Endodermal cell (in vitro differentiated cells): ENCODE results near the gene SOST. TPM values are rescaled to one million over a fixed set of nuclear protein-coding genes. Genes with fewer than 3 reads are reported as not detected.

Source experiments
- DNase-seq: peaks from one replicate; pipeline ENCODE4 v3.0.0-alpha.2; 2017
- H3K27ac ChIP-seq: 2 replicates; pipeline ENCODE4 v1.5.1; 2013; ENCODE audit warnings: mild to moderate bottlenecking, low read depth, low read length, moderate library complexity
- H3K27me3 ChIP-seq: 2 replicates; pipeline ENCODE4 v1.6.1; 2013; ENCODE audit warnings: mild to moderate bottlenecking, low read length, moderate library complexity; ENCODE audit not compliant: insufficient read depth, control insufficient read depth, poor library complexity, severe bottlenecking
- H3K36me3 ChIP-seq: 2 replicates; pipeline ENCODE4 v1.7.0; 2013; ENCODE audit warnings: mild to moderate bottlenecking, low read length, moderate library complexity; ENCODE audit not compliant: control insufficient read depth, insufficient read depth
- H3K4me1 ChIP-seq: one replicate; pipeline ENCODE4 v1.7.0; 2013; ENCODE audit warnings: low read length; ENCODE audit not compliant: control insufficient read depth, insufficient read depth
- H3K4me3 ChIP-seq: 2 replicates; pipeline ENCODE4 v1.5.1; 2013; ENCODE audit warnings: mild to moderate bottlenecking, low read length, moderate library complexity
- H3K9ac ChIP-seq: 2 replicates; pipeline ENCODE4 v1.6.1; 2013; ENCODE audit warnings: mild to moderate bottlenecking, low read length, moderate library complexity; ENCODE audit not compliant: poor library complexity, severe bottlenecking; ENCODE audit errors: extremely low read depth
- H3K9me3 ChIP-seq: 2 replicates; pipeline ENCODE4 v1.6.1; 2013; ENCODE audit warnings: mild to moderate bottlenecking, low read length, moderate library complexity; ENCODE audit not compliant: control insufficient read depth
- H3K27ac Mint-ChIP-seq: 2 replicates; pipeline ENCODE4 v1.8.0; 2020; ENCODE audit warnings: mixed read lengths
- H3K27me3 Mint-ChIP-seq: 2 replicates; pipeline ENCODE4 v1.8.0; 2021; ENCODE audit warnings: mild to moderate bottlenecking, mixed read lengths; ENCODE audit not compliant: insufficient read depth
- H3K36me3 Mint-ChIP-seq: 2 replicates; pipeline ENCODE4 v1.8.0; 2020; ENCODE audit warnings: low read depth, mixed read lengths
- H3K4me1 Mint-ChIP-seq: 2 replicates; pipeline ENCODE4 v1.8.0; 2020; ENCODE audit warnings: mixed read lengths
- H3K4me3 Mint-ChIP-seq: 2 replicates; pipeline ENCODE4 v1.8.0; 2020; ENCODE audit warnings: mild to moderate bottlenecking, moderate library complexity, mixed read lengths
- H3K9me3 Mint-ChIP-seq: 2 replicates; pipeline ENCODE4 v1.8.0; 2020; ENCODE audit warnings: mild to moderate bottlenecking, mixed read lengths
- CTCF ChIP-seq: fragments of 200-600 bp; sonication (generic); conservative IDR thresholded peaks from 2 replicates; pipeline ENCODE4 v1.5.0; 2021; ENCODE audit warnings: antibody characterized with exemption, mild to moderate bottlenecking
- WGBS, 2 experiments: methylation state at CpG; one replicate each; pipeline versions ENCODE4 v1.1.5 to v1.1.7; 2013; ENCODE audit warnings: missing lambda C conversion rate in 2 of 2, mixed read lengths in 1 of 2; ENCODE audit not compliant: insufficient coverage in 1 of 2, insufficient read length in 1 of 2; 5-methylcytosine and 5-hydroxymethylcytosine counted together
- total RNA-seq, 2 donors: library from RNA; stranded (reverse); fragmentation: NEBNext Ultra II Directional in 1 of 2; extraction: Animal tissue kit (Norgen Biotek cat#: 25700) in 1 of 2; gene quantifications; 2 replicates in 1 of 2; 3 replicates in 1 of 2; pipeline ENCODE4 v1.2.1, GENCODE V29; 2021

The SOST gene
- total RNA-seq, 2 donors from 2014 or later, result not detected

- Histone ChIP-seq H3K4me3 (no peak overlapping the region), H3K36me3 (no peaks in the 10 kb centered on the region), H3K27ac (no peak overlapping the region), H3K9ac (no peak overlapping the region), H3K27me3 (peaks cover 29% of the 10 kb centered on the region), H3K4me1 (no peaks in the 10 kb centered on the region), H3K9me3 (no peaks in the 10 kb centered on the region)
- Mint-ChIP-seq H3K27ac (no peak overlapping the region), H3K4me3 (no peak overlapping the region), H3K36me3 (no peaks in the 10 kb centered on the region), H3K27me3 (peaks cover 36% of the 10 kb centered on the region), H3K4me1 (peaks cover 3% of the 10 kb centered on the region), H3K9me3 (no peaks in the 10 kb centered on the region)
- DNase-seq, result no peak
- WGBS, 2 experiments, result 92% methylated on average over 4 of the region's 4 CpGs; no CpG with 5 or more reads in 1 of the 2 experiments
- TF ChIP-seq CTCF, result no peak
Measured at GRCh38 chr17:43709210-43709609, 49.4 kb downstream of the SOST start.

GRCh38 chr17:43707184-43707583, 51.4 kb downstream of the SOST start:
- no peak overlapping the region for H3K9ac ChIP-seq
- H3K4me1 ChIP-seq, result no peaks in the 10 kb centered on the region
- no peak overlapping the region for H3K4me3 Mint-ChIP-seq
- H3K36me3 ChIP-seq, result no peaks in the 10 kb centered on the region
- no peak overlapping the region for H3K27ac ChIP-seq
- no peak overlapping the region for H3K4me3 ChIP-seq
- no peaks in the 10 kb centered on the region for H3K9me3 Mint-ChIP-seq
- 93 to 98% methylated on average over 4 of the region's 5 CpGs for WGBS, 2 experiments
- H3K27ac Mint-ChIP-seq, result no peak overlapping the region
- peaks cover 18% of the 10 kb centered on the region for H3K27me3 Mint-ChIP-seq
- H3K4me1 Mint-ChIP-seq, result no peaks in the 10 kb centered on the region
- no peak for TF ChIP-seq CTCF
- H3K9me3 ChIP-seq, result no peaks in the 10 kb centered on the region
- H3K36me3 Mint-ChIP-seq, result no peaks in the 10 kb centered on the region
- H3K27me3 ChIP-seq, result peaks cover 8% of the 10 kb centered on the region
- DNase-seq, result no peak

- TF ChIP-seq CTCF, result no peak
- H3K9me3 ChIP-seq, result no peaks in the 10 kb centered on the region
- peaks cover 9% of the 10 kb centered on the region for H3K27me3 Mint-ChIP-seq
- no peaks in the 10 kb centered on the region for H3K36me3 ChIP-seq
- H3K9me3 Mint-ChIP-seq, result no peaks in the 10 kb centered on the region
- H3K9ac ChIP-seq, result no peak overlapping the region
- no peak overlapping the region for H3K27ac Mint-ChIP-seq
- no peak overlapping the region for H3K4me3 Mint-ChIP-seq
- no peak overlapping the region for H3K4me3 ChIP-seq
- whole genome bisulfite sequencing, 2 experiments, result 88 to 92% methylated on average over 4 to 5 of the region's 5 CpGs
- no peak for DNase-seq
- no peak overlapping the region for H3K27ac ChIP-seq
- H3K27me3 ChIP-seq, result peaks cover under 1% of the 10 kb centered on the region
- H3K4me1 Mint-ChIP-seq, result no peaks in the 10 kb centered on the region
- no peaks in the 10 kb centered on the region for H3K4me1 ChIP-seq
- no peaks in the 10 kb centered on the region for H3K36me3 Mint-ChIP-seq
Measured at GRCh38 chr17:43706235-43706634, 52.4 kb downstream of the SOST start.

Other genes with a start within 250 kb of the SOST start
- gene ETV4, start 212.5 kb downstream of the SOST start, total RNA-seq, result 10 to 100 TPM; 51.1 to 83.0 TPM
- not detected for gene MEOX1, start 96.9 kb downstream of the SOST start, total RNA-seq
- gene DUSP3, start 20.2 kb upstream of the SOST start, total RNA-seq, result 10 to 100 TPM; 25.4 to 31.0 TPM
- not detected for gene CFAP97D1, start 21.6 kb upstream of the SOST start, total RNA-seq
- 1 to 10 TPM; 5.8 to 6.8 TPM for gene MPP3, start 74.4 kb upstream of the SOST start, total RNA-seq
- not detected for gene CD300LG, start 88.4 kb upstream of the SOST start, total RNA-seq
- gene MPP2, start 148.7 kb upstream of the SOST start, total RNA-seq, result 10 to 100 TPM; 16.2 to 18.3 TPM
- not detected for gene PPY, start 183.7 kb upstream of the SOST start, total RNA-seq
- gene PYY, start 195.1 kb upstream of the SOST start, total RNA-seq, result 1 to 10 TPM; 1.3 to 1.4 TPM
- gene NAGS, start 245.8 kb upstream of the SOST start, total RNA-seq, result 1 to 10 TPM; 1.4 to 2.1 TPM